GM18907 (cell line): ENCODE results near the gene GPR22.

ENCODE experiments used
- ATAC-seq: cut with Tn5 transposase; IDR thresholded peaks from one replicate; pipeline ENCODE4 v1.9.1; 2021; ENCODE audit warnings: mild to moderate bottlenecking, moderate library complexity; ENCODE audit not compliant: unreplicated experiment

The GPR22 gene

GRCh38 chr7:107469929-107470328, at the start of gene GPR22:
Gene GPR22 (plus strand): TSS chr7:107470057. CDS start chr7:107474061, 4,004 bp downstream.
- ATAC-seq = no peak

- no peak for ATAC-seq
These were observed 42.4 kb upstream of the GPR22 start for GRCh38 chr7:107427462-107427861.

GRCh38 chr7:107428642-107429041, 41.2 kb upstream of the GPR22 start:
- no peak for ATAC-seq

- ATAC-seq = no peak
These were observed 39.8 kb upstream of the GPR22 start for GRCh38 chr7:107430057-107430456.

- no peak for ATAC-seq
These were observed 37.6 kb upstream of the GPR22 start for GRCh38 chr7:107432261-107432660.

GRCh38 chr7:107435749-107436148, 34.1 kb upstream of the GPR22 start:
- ATAC-seq = no peak

- ATAC-seq = no peak
These were observed 30.8 kb upstream of the GPR22 start for GRCh38 chr7:107439025-107439424.

- no peak for ATAC-seq
These were observed 28.1 kb upstream of the GPR22 start for GRCh38 chr7:107441581-107442422.

- ATAC-seq = no peak
These were observed 27.2 kb upstream of the GPR22 start for GRCh38 chr7:107442678-107443077.

- ATAC-seq = no peak
These were observed 23.3 kb upstream of the GPR22 start for GRCh38 chr7:107446531-107446930.

- no peak for ATAC-seq
These were observed 22.9 kb upstream of the GPR22 start for GRCh38 chr7:107446988-107447387.

GRCh38 chr7:107450970-107451369, 18.9 kb upstream of the GPR22 start:
- no peak for ATAC-seq

- ATAC-seq = no peak
These were observed 16.5 kb upstream of the GPR22 start for GRCh38 chr7:107453388-107453787.

- ATAC-seq = no peak
These were observed 7.8 kb upstream of the GPR22 start for GRCh38 chr7:107461938-107462533.

GRCh38 chr7:107463139-107464078, 6.4 kb upstream of the GPR22 start:
- no peak for ATAC-seq

GRCh38 chr7:107464666-107465226, 5.1 kb upstream of the GPR22 start:
- ATAC-seq = no peak

GRCh38 chr7:107467972-107468371, 1.9 kb upstream of the GPR22 start:
- ATAC-seq = no peak

GRCh38 chr7:107468824-107469223, 1.0 kb upstream of the GPR22 start:
- ATAC-seq = no peak

GRCh38 chr7:107471292-107472070, 1.6 kb downstream of the GPR22 start:
- ATAC-seq = no peak

- no peak for ATAC-seq
These were observed 2.3 kb downstream of the GPR22 start for GRCh38 chr7:107472116-107472515.
